Kidney (tissue), 14 donors: ENCODE data around the gene BCL7A. TPM values are rescaled to one million over a fixed set of nuclear protein-coding genes. Genes with fewer than 3 reads are reported as not detected.

Experiments used
- DNase-seq, 5 donors: peaks; one replicate each; pipeline ENCODE4 v3.0.0-alpha.2; 2013 to 2020
- FAIRE-seq: peaks from 2 replicates; lab custom pipeline; 2012; peaks lifted over from hg19 to GRCh38; lab: Jason Lieb, UNC
- H3K27ac ChIP-seq, 2 donors: one replicate each; pipeline ENCODE4 v1.7.0; 2013; ENCODE audit warnings: low read depth in 2 of 2, low read length in 2 of 2, inconsistent platforms in 1 of 2
- H3K27me3 ChIP-seq: one replicate; pipeline ENCODE4 v1.7.1; 2013; ENCODE audit warnings: low read length, inconsistent platforms; ENCODE audit not compliant: control insufficient read depth, insufficient read depth
- H3K36me3 ChIP-seq, 3 donors: one replicate each; pipeline versions ENCODE4 v1.7.0 to v1.7.1; 2013; ENCODE audit warnings: low read length in 3 of 3, control low read depth in 1 of 3, inconsistent platforms in 1 of 3; ENCODE audit not compliant: insufficient read depth in 3 of 3, control insufficient read depth in 2 of 3
- H3K4me1 ChIP-seq, 3 donors: one replicate each; pipeline versions ENCODE4 v1.7.0 to v1.7.1; 2013; ENCODE audit warnings: low read length in 3 of 3, inconsistent platforms in 1 of 3, low read depth in 1 of 3; ENCODE audit not compliant: control insufficient read depth in 2 of 3, insufficient read depth in 2 of 3
- H3K4me3 ChIP-seq, 3 donors: one replicate each; pipeline versions ENCODE4 v1.7.0 to v1.8.1; 2013; ENCODE audit warnings: low read length in 3 of 3, control low read depth in 1 of 3, inconsistent platforms in 1 of 3
- H3K9ac ChIP-seq, 3 donors: one replicate each; pipeline versions ENCODE4 v1.7.0 to v1.7.1; 2013; ENCODE audit warnings: low read length in 3 of 3, control low read depth in 1 of 3, inconsistent platforms in 1 of 3
- H3K9me3 ChIP-seq, 3 donors: one replicate each; pipeline versions ENCODE4 v1.7.0 to v1.7.1; 2013; ENCODE audit warnings: low read length in 3 of 3, control low read depth in 1 of 3, inconsistent platforms in 1 of 3; ENCODE audit not compliant: control insufficient read depth in 2 of 3, insufficient read depth in 1 of 3
- intact Hi-C: fragments of 100-400 bp; cut with DNase I; formaldehyde crosslinking; loops from one replicate; pipeline ENCODE4 v1.11.1; 2022
- polyA plus RNA-seq: library from polyadenylated mRNA; stranded (reverse); fragments of 350-450 nt; fragmentation: Illumina TruSeq; extraction: RNeasy Lipid Tissue Mini Kit (QIAGEN cat#74804); gene quantifications from one replicate; pipeline ENCODE4 v1.2.3, GENCODE V29; 2014; ENCODE audit warnings: low read depth, low replicate concordance; ENCODE audit not compliant: insufficient read depth
- total RNA-seq: library from RNA; stranded (reverse); fragmentation: NEBNext Ultra II Directional; extraction: Animal tissue kit (Norgen Biotek cat#: 25700); gene quantifications from one replicate; pipeline ENCODE4 v1.2.1, GENCODE V29; 2021
- TF ChIP-seq, protein P1 (sequence below): IDR thresholded peaks from 3 replicates; pipeline ENCODE4 v1.5.1; 2012; ENCODE audit warnings: mild to moderate bottlenecking, moderate library complexity, borderline replicate concordance; ENCODE audit not compliant: insufficient read depth; ENCODE audit errors: extremely low read depth
- donor health status: control.
- donor health status: control.
- donor health status: control.
- donor health status: control.
- donor health status: control.
- donor health status: DM: yes; HTN: yes; CAD: no.
- donor health status: Normal renal cell carcinoma (clear cell type).

BCL7A gene
- total and polyA plus RNA-seq, 2 donors from 2014 or later = 6.8 to 22.7 TPM

DNA sequence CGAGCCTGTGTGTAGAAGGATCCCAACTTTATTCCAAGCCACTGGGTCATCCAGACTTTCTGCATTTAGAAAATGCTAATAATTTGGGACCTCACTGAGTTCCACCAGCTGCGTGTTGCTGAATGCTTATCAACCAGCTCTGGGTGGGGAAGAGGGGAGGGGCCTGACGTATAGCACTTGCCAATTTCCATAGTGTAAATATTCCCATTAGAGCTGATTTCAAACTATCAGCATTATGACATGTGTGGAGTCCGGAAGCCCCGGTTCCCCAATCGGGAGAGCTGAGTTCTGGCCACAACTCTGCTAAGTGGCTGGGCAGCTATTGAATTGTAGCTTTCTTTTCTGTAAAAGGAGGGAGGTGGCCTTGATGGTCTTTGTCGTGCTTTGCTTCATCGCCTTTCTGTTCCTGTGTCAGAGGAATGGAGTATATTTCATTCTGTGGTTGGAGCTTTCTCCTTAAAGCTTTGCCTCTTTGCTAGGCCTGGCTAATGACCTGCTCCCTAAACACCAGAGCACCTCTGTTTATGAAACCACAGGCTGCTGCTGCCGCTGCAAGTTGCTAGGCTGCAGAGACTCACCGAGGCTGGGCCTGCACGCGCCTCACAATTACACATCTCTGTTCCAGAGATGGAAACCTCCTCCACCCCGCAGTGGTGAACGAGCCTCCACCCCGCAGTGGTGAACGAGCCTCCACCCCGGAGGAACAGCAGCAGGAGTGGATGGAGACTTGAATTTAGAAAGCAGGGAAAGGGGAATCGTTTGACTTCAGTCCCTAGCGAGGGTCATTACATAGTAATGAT is 7.7 kb upstream of the BCL7A start:
- no peaks in the 10 kb centered on the region for H3K27me3 ChIP-seq
- no peak overlapping the region for H3K4me3 ChIP-seq
- FAIRE-seq (no peak), DNase-seq (no peak)
- H3K27ac ChIP-seq = no peak overlapping the region
- H3K9me3 ChIP-seq = peaks cover 0 to 8% (median 0%) of the 10 kb centered on the region in 3 donors
- no peak overlapping the region for H3K9ac ChIP-seq
- H3K4me1 ChIP-seq = no peaks in the 10 kb centered on the region
- TF ChIP-seq, protein P1, sequence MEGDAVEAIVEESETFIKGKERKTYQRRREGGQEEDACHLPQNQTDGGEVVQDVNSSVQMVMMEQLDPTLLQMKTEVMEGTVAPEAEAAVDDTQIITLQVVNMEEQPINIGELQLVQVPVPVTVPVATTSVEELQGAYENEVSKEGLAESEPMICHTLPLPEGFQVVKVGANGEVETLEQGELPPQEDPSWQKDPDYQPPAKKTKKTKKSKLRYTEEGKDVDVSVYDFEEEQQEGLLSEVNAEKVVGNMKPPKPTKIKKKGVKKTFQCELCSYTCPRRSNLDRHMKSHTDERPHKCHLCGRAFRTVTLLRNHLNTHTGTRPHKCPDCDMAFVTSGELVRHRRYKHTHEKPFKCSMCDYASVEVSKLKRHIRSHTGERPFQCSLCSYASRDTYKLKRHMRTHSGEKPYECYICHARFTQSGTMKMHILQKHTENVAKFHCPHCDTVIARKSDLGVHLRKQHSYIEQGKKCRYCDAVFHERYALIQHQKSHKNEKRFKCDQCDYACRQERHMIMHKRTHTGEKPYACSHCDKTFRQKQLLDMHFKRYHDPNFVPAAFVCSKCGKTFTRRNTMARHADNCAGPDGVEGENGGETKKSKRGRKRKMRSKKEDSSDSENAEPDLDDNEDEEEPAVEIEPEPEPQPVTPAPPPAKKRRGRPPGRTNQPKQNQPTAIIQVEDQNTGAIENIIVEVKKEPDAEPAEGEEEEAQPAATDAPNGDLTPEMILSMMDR = no peak
- intact Hi-C loops = no loop called here
- H3K36me3 ChIP-seq = no peaks in the 10 kb centered on the region

DNA sequence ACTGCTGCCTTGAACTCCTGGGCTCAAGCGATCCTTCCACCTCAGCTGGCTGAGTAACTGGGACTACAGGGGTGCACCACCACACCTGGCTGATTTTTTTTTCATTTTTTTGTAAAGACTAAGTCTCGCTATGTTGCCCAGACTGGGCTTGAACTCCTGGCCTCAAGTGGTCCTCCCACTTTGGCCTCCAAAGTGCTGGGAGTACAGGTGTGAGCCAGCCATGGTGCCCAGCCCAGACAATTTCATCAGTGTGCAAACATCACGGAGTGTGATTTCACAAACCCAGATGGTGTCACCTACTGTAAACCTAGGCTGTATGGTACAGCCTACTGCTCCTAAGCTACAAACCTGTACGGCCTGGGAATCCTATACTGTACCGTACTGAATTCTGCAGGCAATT is 6.9 kb upstream of the BCL7A start:
- H3K4me1 ChIP-seq = no peaks in the 10 kb centered on the region
- intact Hi-C loops = no loop called here
- FAIRE-seq = no peak

DNA sequence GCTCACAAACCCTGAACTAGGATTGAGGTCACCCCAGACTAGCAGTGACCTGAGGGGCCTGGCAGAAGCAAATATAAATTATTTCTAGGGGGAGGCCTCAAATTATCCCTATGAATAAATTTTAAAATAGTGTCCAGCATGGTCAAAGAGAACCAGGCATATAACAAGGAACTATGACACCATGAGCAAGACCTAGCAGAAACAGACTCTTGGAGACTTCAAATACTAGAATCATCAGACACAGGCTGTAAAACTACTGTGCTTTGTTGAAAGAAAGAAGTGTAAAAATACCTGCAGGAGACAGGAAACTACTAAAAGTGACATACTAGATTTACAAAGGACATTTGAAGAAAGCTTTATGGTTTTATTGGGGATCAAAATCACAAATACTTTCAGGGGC is 3.2 kb upstream of the BCL7A start:
- Histone ChIP-seq H3K36me3 (no peaks in the 10 kb centered on the region), H3K4me3 (no peak overlapping the region), H3K4me1 (peaks cover 0 to 5% (median 5%) of the 10 kb centered on the region in 3 donors), H3K9ac (no peak overlapping the region), H3K27ac (no peak overlapping the region), H3K9me3 (peaks cover 0 to 8% (median 0%) of the 10 kb centered on the region in 3 donors), H3K27me3 (no peaks in the 10 kb centered on the region)
- FAIRE-seq = no peak
- intact Hi-C loops = no loop called here
- TF ChIP-seq, protein P1 = no peak
- no peak for DNase-seq

More for the DNA sequence above, 6.9 kb upstream of the BCL7A start:
- Histone ChIP-seq H3K27ac (no peak overlapping the region), H3K4me3 (no peak overlapping the region), H3K27me3 (no peaks in the 10 kb centered on the region), H3K36me3 (no peaks in the 10 kb centered on the region), H3K9me3 (peaks cover 0 to 8% (median 0%) of the 10 kb centered on the region in 3 donors), H3K9ac (no peak overlapping the region)
- TF ChIP-seq, protein P1 = no peak
- DNase-seq = no peak
